A549 (cell line): ENCODE results near the gene SELENOO. TPM values are rescaled to one million over a fixed set of nuclear protein-coding genes. Genes with fewer than 3 reads are reported as not detected.

ENCODE experiments used
- ATAC-seq, 2 experiments: fragments of 200-7000 bp in 1 of 2; fragments of >200 bp in 1 of 2; cut with Nextera tagmentation in 1 of 2; cut with Tn5 transposase in 1 of 2; 3 replicates each; pipeline versions ENCODE4 v1.8.0 to v1.9.1; 2018 to 2020; ENCODE audit warnings: mild to moderate bottlenecking in 1 of 2, moderate library complexity in 1 of 2
- CTCF ChIA-PET: fragments of 300-600 bp; sonication (Branson Sonifier 250); formaldehyde crosslinking; extraction: SDS; loops from one replicate; lab custom pipeline; 2021; ENCODE audit warnings: antibody characterized with exemption, inconsistent platforms; lab: Yijun Ruan, JAX
- POLR2A ChIA-PET: fragments of 350-600 bp; formaldehyde crosslinking; extraction: SDS; loops from one replicate; lab custom pipeline; 2021; ENCODE audit warnings: antibody characterized with exemption, inconsistent platforms; lab: Yijun Ruan, JAX
- DNase-seq, 2 experiments: peaks; one replicate each; pipeline versions ENCODE4 v3.0.0 to v3.0.0-alpha.2; 2011 to 2016; ENCODE audit warnings: low read depth in 1 of 2, low spot score in 1 of 2
- FAIRE-seq: peaks from 2 replicates; lab custom pipeline; 2011; peaks lifted over from hg19 to GRCh38; lab: Jason Lieb, UNC
- H3K27ac ChIP-seq, 2 experiments: fragments of >200 bp; sonication (Bioruptor Twin); formaldehyde crosslinking; 3 replicates each; pipeline ENCODE4 v1.5.1; 2016 to 2017
- H3K4me1 ChIP-seq: fragments of >200 bp; sonication (Bioruptor Twin); formaldehyde crosslinking; 3 replicates; pipeline ENCODE4 v1.6.1; 2016
- H3K4me2 ChIP-seq: fragments of >200 bp; sonication (Bioruptor Twin); formaldehyde crosslinking; 3 replicates; pipeline ENCODE4 v1.6.1; 2016
- H3K4me3 ChIP-seq: fragments of >200 bp; sonication (Bioruptor Twin); formaldehyde crosslinking; 3 replicates; pipeline ENCODE4 v1.5.1; 2016
- H3K9me3 ChIP-seq: fragments of >200 bp; sonication (Bioruptor Twin); formaldehyde crosslinking; 3 replicates; pipeline ENCODE4 v1.6.1; 2016
- ATOH8 ChIP-seq: fragments of 250-450 bp; sonication (Bioruptor Pico); IDR thresholded peaks from 2 replicates; pipeline ENCODE4 v1.5.0; 2020; ENCODE audit warnings: low read depth, mild to moderate bottlenecking, moderate library complexity
- CBX8 ChIP-seq: fragments of 200-600 bp; sonication (generic); IDR thresholded peaks from 2 replicates; pipeline ENCODE4 v1.6.1; 2016
- CTCF ChIP-seq: fragments of >200 bp; sonication (Bioruptor Twin); formaldehyde crosslinking; IDR thresholded peaks from 3 replicates; pipeline ENCODE4 v1.5.1; 2016
- EHF ChIP-seq: fragments of 250-450 bp; sonication (Bioruptor Pico); IDR thresholded peaks from 2 replicates; pipeline ENCODE4 v1.5.0; 2020; ENCODE audit warnings: mild to moderate bottlenecking
- FOSL2 ChIP-seq, 2 experiments: fragments of 450-650 bp in 1 of 2; fragments of >200 bp in 1 of 2; sonication (Bioruptor Twin) in 1 of 2; formaldehyde crosslinking; IDR thresholded peaks; 2 replicates each; pipeline versions ENCODE4 v1.5.0 to v1.6.1; 2016 to 2020; ENCODE audit warnings: mild to moderate bottlenecking in 1 of 2, moderate library complexity in 1 of 2
- FOXS1 ChIP-seq: fragments of 250-450 bp; sonication (Bioruptor Pico); IDR thresholded peaks from 2 replicates; pipeline ENCODE4 v1.5.0; 2020; ENCODE audit warnings: mild to moderate bottlenecking, moderate library complexity
- GATA3 ChIP-seq: IDR thresholded peaks from 2 replicates; pipeline ENCODE4 v1.6.1; 2012; ENCODE audit warnings: borderline replicate concordance
- HOXB13 ChIP-seq: fragments of 250-450 bp; sonication (Bioruptor Pico); IDR thresholded peaks from 2 replicates; pipeline ENCODE4 v1.5.0; 2020; ENCODE audit warnings: low read depth, mild to moderate bottlenecking, moderate library complexity
- HOXB5 ChIP-seq: fragments of 250-450 bp; sonication (Bioruptor Pico); IDR thresholded peaks from 2 replicates; pipeline ENCODE4 v1.5.0; 2020; ENCODE audit warnings: mild to moderate bottlenecking, moderate library complexity
- KDM1A ChIP-seq: fragments of 200-600 bp; sonication (generic); IDR thresholded peaks from 2 replicates; pipeline ENCODE4 v1.6.1; 2016; ENCODE audit warnings: low read depth, mild to moderate bottlenecking
- KDM5A ChIP-seq: fragments of 200-600 bp; sonication (generic); IDR thresholded peaks from 2 replicates; pipeline ENCODE4 v1.6.1; 2016; ENCODE audit warnings: antibody characterized with exemption, mild to moderate bottlenecking
- MAFK ChIP-seq: fragments of 450-650 bp; IDR thresholded peaks from 2 replicates; pipeline ENCODE4 v1.6.1; 2014; ENCODE audit not compliant: partially characterized antibody
- NR3C1 ChIP-seq: fragments of >200 bp; sonication (Bioruptor Twin); formaldehyde crosslinking; IDR thresholded peaks from 3 replicates; pipeline ENCODE4 v1.6.1; 2017
- PBX3 ChIP-seq: IDR thresholded peaks from 2 replicates; pipeline ENCODE4 v1.6.1; 2012
- POLR2A ChIP-seq: IDR thresholded peaks from 2 replicates; pipeline ENCODE4 v1.6.1; 2012; ENCODE audit warnings: mild to moderate bottlenecking, low read length
- POLR2AphosphoS2 ChIP-seq: conservative IDR thresholded peaks from 2 replicates; pipeline ENCODE4 v1.6.1; 2012; ENCODE audit warnings: low read length, improper control_type of control experiment, inconsistent platforms
- RCOR1 ChIP-seq: fragments of 150-350 bp; IDR thresholded peaks from 2 replicates; pipeline ENCODE4 v1.6.1; 2014; ENCODE audit warnings: antibody characterized with exemption, low read length, low read depth
- RFX5 ChIP-seq: fragments of 450-650 bp; IDR thresholded peaks from 2 replicates; pipeline ENCODE4 v1.7.1; 2014; ENCODE audit warnings: antibody characterized with exemption, mild to moderate bottlenecking, moderate library complexity
- SMC3 ChIP-seq: fragments of >200 bp; sonication (Bioruptor Twin); formaldehyde crosslinking; IDR thresholded peaks from 3 replicates; pipeline ENCODE4 v1.6.1; 2018; ENCODE audit warnings: inconsistent platforms
- USF2 ChIP-seq: fragments of 450-650 bp; IDR thresholded peaks from 2 replicates; pipeline ENCODE4 v1.6.1; 2014; ENCODE audit warnings: antibody characterized with exemption
- WGBS: methylation state at CpG from one replicate; pipeline ENCODE4 v1.1.6; 2017; ENCODE audit errors: missing lambda C conversion rate; 5-methylcytosine and 5-hydroxymethylcytosine counted together
- polyA plus RNA-seq, 4 experiments: library from polyadenylated mRNA; depleted of rRNA in 3 of 4; stranded (reverse); fragments of >200 nt; fragmentation: RNase III in 1 of 4; extraction: RNeasy Plus Mini Kit Qiagen cat#74134 plus additional on column Dnase treatment in 1 of 4; gene quantifications; 2 replicates in 3 of 4; 3 replicates in 1 of 4; pipeline ENCODE4 v1.2.3, GENCODE V29; 2011 to 2017
- TF ChIP-seq, protein P1 (sequence below): fragments of 250-450 bp; sonication (Bioruptor Pico); IDR thresholded peaks from 2 replicates; pipeline ENCODE4 v1.5.0; 2021; ENCODE audit warnings: mild to moderate bottlenecking, moderate library complexity, borderline replicate concordance
- TF ChIP-seq, protein P2 (sequence below): fragments of >200 bp; sonication (Bioruptor Twin); formaldehyde crosslinking; IDR thresholded peaks from 2 replicates; pipeline ENCODE4 v1.6.1; 2016

Gene SELENOO
- polyA plus RNA-seq, 2 of the 4 experiments (the other 2 are of a cell fraction): 7.8 to 14.7 TPM

GRCh38 chr22:50238755-50239154 lies 37.9 kb downstream of the SELENOO start:
- Histone ChIP-seq H3K4me1 (peaks cover 14% of the 10 kb centered on the region; the same call in 2 of the 3 replicates), H3K4me3 (no peak overlapping the region), H3K9me3 (no peaks in the 10 kb centered on the region), H3K27ac (no peak overlapping the region), H3K4me2 (no peak overlapping the region)
- TF ChIP-seq EHF (CRISPR knock-in tag) (no peak), POLR2AphosphoS2 (no peak), SMC3 (no peak), HOXB5 (no peak), MAFK (no peak), ATOH8 (CRISPR knock-in tag) (no peak), NR3C1 (no peak), FOXS1 (CRISPR knock-in tag) (no peak), KDM1A (no peak)
- TF ChIP-seq, protein P1, sequence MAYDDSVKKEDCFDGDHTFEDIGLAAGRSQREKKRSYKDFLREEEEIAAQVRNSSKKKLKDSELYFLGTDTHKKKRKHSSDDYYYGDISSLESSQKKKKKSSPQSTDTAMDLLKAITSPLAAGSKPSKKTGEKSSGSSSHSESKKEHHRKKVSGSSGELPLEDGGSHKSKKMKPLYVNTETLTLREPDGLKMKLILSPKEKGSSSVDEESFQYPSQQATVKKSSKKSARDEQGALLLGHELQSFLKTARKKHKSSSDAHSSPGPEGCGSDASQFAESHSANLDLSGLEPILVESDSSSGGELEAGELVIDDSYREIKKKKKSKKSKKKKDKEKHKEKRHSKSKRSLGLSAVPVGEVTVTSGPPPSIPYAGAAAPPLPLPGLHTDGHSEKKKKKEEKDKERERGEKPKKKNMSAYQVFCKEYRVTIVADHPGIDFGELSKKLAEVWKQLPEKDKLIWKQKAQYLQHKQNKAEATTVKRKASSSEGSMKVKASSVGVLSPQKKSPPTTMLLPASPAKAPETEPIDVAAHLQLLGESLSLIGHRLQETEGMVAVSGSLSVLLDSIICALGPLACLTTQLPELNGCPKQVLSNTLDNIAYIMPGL (CRISPR knock-in tag): no peak
- TF ChIP-seq, protein P2, sequence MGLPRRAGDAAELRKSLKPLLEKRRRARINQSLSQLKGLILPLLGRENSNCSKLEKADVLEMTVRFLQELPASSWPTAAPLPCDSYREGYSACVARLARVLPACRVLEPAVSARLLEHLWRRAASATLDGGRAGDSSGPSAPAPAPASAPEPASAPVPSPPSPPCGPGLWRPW: no peak
- no peak for DNase-seq
- no peak for FAIRE-seq
- no peak for ATAC-seq
- POLR2A ChIA-PET: no interaction called here
- 86% methylated on average over 8 of the region's 9 CpGs for WGBS
- CTCF ChIA-PET: interaction anchor here (2.4 to 3.2 kb wide), 2 partner anchors 11 to 91 kb away, joined by 10 to 29 read pairs; no protein-coding TSS in a partner anchor

DNA sequence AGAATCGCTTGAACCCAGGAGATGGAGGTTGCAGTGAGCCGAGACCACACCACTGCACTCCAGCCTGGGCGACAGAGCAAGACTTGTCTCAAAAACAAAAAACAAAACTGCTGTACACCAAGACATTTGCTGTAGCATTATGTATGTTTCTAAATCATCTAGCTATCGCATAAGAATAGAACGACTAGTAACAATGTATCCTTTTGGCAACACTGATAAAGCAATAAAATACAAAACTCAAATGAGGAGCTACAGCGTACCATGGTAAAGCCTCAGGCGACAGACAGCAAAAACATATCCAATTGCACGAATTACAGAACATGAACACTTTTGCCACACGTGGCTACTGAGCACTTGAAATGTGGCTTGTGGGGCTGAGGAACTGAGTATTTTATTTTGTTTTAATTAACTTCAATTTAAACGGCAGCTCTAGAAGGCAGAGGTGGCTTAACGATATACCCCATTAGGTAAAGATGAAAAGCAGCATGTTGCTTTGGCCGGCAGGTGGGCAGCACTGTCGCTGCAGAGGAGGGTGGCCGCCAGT lies 41.7 kb downstream of the SELENOO start:
- Histone ChIP-seq H3K4me1 (peaks cover 21% of the 10 kb centered on the region; the same call in 2 of the 3 replicates), H3K4me2 (peak overlapping the region; percentile 98), H3K27ac (no peak overlapping the region)
- ATAC-seq: no peak
- POLR2A ChIA-PET: no interaction called here
- 82% methylated on average over 13 of the region's 14 CpGs for WGBS
- TF ChIP-seq POLR2A: no peak
- no peak for TF ChIP-seq PBX3
- TF ChIP-seq HOXB13: no peak
- TF ChIP-seq RFX5: no peak
- TF ChIP-seq GATA3: no peak
- no peak for TF ChIP-seq CBX8
- TF ChIP-seq KDM5A: no peak
- TF ChIP-seq, protein P1 (CRISPR knock-in tag): no peak
- no peak for TF ChIP-seq RCOR1
- TF ChIP-seq USF2: no peak
- no peak for TF ChIP-seq FOSL2 (IDR thresholded peaks at IDR 0.05)
- no peak for TF ChIP-seq FOSL2 (CRISPR knock-in tag; IDR thresholded peaks at IDR 0.05)
- no peak for TF ChIP-seq ATOH8 (CRISPR knock-in tag)
- TF ChIP-seq CTCF: no peak
- TF ChIP-seq, all 56 proteins: peak for 0
- no peak for DNase-seq
- no peak for FAIRE-seq
- CTCF ChIA-PET: interaction anchor here (0.6 to 2.9 kb wide), 11 partner anchors 9 to 285 kb away, joined by 3 to 19 read pairs (median 4); partner anchors contain the start of gene DENND6B
- Histone ChIP-seq H3K9me3 (no peaks in the 10 kb centered on the region), H3K4me3 (no peak overlapping the region)
